Testis (tissue), 3 donors: ENCODE measurements around the gene METTL23. TPM values are rescaled to one million over a fixed set of nuclear protein-coding genes. Genes with fewer than 3 reads are reported as not detected.

Experiments used
- DNase-seq: peaks from one replicate; pipeline ENCODE4 v3.0.0-alpha.2; 2019
- H3K27ac ChIP-seq, 2 donors: fragments of 200-600 bp; sonication (generic); one replicate each; pipeline ENCODE4 v1.5.1; 2019
- H3K27me3 ChIP-seq: fragments of 200-600 bp; sonication (generic); one replicate; pipeline ENCODE4 v1.5.1; 2019
- H3K36me3 ChIP-seq: fragments of 200-600 bp; sonication (generic); one replicate; pipeline ENCODE4 v1.5.1; 2017; ENCODE audit warnings: low read depth; ENCODE audit errors: missing control alignments
- H3K4me1 ChIP-seq: fragments of 200-600 bp; sonication (generic); one replicate; pipeline ENCODE4 v1.5.1; 2019
- H3K4me3 ChIP-seq, 2 donors: fragments of 200-600 bp; sonication (generic); one replicate each; pipeline ENCODE4 v1.5.1; 2017 to 2019
- H3K9me3 ChIP-seq: fragments of 200-600 bp; sonication (generic); one replicate; pipeline ENCODE4 v1.5.1; 2017
- CTCF ChIP-seq, 3 experiments: fragments of 450-650 bp in 2 of 3; fragments of 200-600 bp in 1 of 3; sonication (generic) in 1 of 3; IDR thresholded peaks; one replicate each; pipeline ENCODE4 v1.5.1; 2016 to 2019; ENCODE audit warnings: antibody characterized with exemption in 3 of 3, mild to moderate bottlenecking in 2 of 3, moderate library complexity in 1 of 3
- POLR2A ChIP-seq: fragments of 450-650 bp; IDR thresholded peaks from one replicate; pipeline ENCODE4 v1.6.1; 2017; ENCODE audit warnings: antibody characterized with exemption, mild to moderate bottlenecking, moderate library complexity
- WGBS, 2 donors: methylation state at CpG; one replicate each; pipeline ENCODE4 v1.1.5; 2018; 5-methylcytosine and 5-hydroxymethylcytosine counted together
- intact Hi-C: fragments of 100-400 bp; cut with DNase I; formaldehyde crosslinking; loops from one replicate; pipeline ENCODE4 v1.15.1; 2023; ENCODE audit warnings: low total_unique reads
- polyA plus RNA-seq: library from polyadenylated mRNA; stranded (reverse); fragments of 350-450 nt; fragmentation: Illumina TruSeq; extraction: RNeasy Lipid Tissue Mini Kit (QIAGEN cat#74804); gene quantifications from one replicate; pipeline ENCODE4 v1.2.3, GENCODE V29; 2014; ENCODE audit warnings: low read depth, low replicate concordance; ENCODE audit not compliant: insufficient read depth
- total RNA-seq, 2 donors: library from RNA; depleted of rRNA; stranded (reverse); fragments of >200 nt; gene quantifications; one replicate each; pipeline ENCODE4 v1.2.3, GENCODE V29; 2016

METTL23 gene
- total and polyA plus RNA-seq, 3 donors from 2014 or later = 37.5 to 122 (median 45.3) TPM

DNA sequence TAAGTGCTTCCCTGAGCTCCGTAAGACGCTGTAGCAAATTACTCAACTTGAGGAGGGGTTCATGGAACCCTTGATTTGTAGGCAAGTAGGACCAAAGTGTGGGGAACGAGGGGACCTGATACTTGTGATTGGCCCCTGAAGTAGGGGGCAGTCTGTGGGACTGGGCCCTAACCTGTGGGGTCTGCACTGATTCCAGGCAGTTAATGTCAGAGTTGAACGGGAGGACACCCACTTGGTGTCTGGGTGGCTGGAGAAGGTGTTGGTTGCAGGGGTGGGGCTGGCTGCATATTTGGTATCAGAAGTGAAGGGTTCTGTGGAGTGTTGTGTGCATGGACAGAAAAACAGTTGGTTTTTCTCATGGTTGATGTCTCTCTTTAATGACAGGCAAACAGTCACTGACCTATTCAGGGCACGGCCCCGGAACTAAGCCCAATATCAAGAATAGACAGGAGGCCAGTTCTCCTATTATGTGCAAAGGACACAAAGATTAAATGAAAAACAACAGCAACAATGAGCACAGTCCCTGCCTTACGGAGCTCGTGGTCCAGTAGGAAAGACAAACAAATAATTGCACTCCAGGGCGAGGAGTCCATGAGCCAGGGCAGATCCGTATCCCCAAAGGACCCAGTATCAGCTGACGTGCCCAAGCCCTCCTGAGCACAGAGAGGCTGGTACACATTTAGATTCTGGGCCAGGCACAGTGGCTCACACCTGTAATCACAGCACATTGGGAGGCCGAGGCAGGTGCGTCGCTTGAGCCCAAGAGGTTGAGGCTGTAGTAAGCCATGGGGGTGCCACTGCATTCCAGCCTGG is 35.1 kb upstream of the METTL23 start:
- Histone ChIP-seq H3K4me3 (no peak overlapping the region), H3K9me3 (no peaks in the 10 kb centered on the region), H3K4me1 (peaks cover 79% of the 10 kb centered on the region), H3K27me3 (no peaks in the 10 kb centered on the region), H3K36me3 (no peaks in the 10 kb centered on the region), H3K27ac (peak overlapping the region; percentile 37 to 38)
- no peak for TF ChIP-seq CTCF (IDR thresholded peaks at IDR 0.05)
- no peak for TF ChIP-seq POLR2A
- intact Hi-C loops = no loop called here
- 60 to 62% methylated on average over 14 of the region's 14 CpGs for WGBS, 2 donors
- DNase-seq = no peak

GRCh38 chr17:76695059-76695831 is 31.4 kb upstream of the METTL23 start:
- peaks cover 81% of the 10 kb centered on the region for H3K4me1 ChIP-seq

DNA sequence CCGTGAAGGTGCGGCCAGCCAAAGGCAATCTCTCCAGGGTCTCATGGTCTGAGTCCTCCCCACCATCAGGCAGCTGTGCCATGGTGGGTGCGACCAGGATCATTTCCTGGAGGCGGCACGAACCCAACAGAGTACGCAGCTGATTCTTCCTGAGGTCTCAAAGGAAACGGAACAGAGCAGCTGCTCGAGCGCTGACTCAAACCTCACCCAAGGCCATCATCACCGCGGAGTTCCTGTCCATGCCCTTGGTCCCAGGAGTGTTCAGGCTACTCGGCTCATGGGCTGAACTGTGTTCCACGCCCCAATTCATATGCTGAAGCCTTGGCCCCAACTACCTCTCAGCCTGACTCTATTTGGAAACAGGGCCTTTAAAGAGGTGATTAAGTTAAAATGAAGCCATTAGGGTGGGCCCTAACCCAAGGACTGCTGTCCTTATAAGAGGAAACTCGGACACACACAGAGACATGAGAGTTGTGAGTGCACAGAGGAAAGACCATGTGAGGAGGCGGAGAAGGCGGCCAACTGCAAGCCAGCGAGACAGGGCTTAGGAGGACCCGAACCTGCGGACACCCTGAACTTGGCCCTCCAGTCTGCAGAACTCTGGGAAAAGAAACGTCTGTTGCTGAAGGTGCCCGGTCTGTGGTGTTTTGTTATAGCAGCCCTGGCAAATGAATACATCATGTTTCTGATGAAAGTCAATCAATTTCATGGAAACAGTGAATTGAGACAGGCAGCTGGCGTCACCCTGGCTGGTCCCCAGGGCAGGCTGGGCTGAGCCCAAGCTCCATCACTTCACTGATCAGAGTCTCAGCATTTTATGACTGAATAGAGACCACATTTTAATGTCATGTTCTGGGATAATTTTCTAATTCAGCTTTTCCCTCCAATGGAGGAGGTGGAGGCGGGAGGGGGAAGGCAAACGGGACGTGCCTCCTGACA is 29.6 kb upstream of the METTL23 start:
- no peak overlapping the region for H3K4me3 ChIP-seq
- peak; percentile 67 for DNase-seq

More at GRCh38 chr17:76695059-76695831, 31.4 kb upstream of the METTL23 start:
- intact Hi-C loops = no loop called here
- Histone ChIP-seq H3K27ac (peak overlapping the region; percentile 18 to 87), H3K27me3 (no peaks in the 10 kb centered on the region), H3K36me3 (no peaks in the 10 kb centered on the region), H3K9me3 (no peaks in the 10 kb centered on the region), H3K4me3 (no peak overlapping the region)
- DNase-seq = no peak
- TF ChIP-seq CTCF (IDR thresholded peaks at IDR 0.05) (no peak), POLR2A (no peak)
- 56% methylated on average over 16 of the region's 16 CpGs for WGBS, 2 donors

More for the DNA sequence above, 29.6 kb upstream of the METTL23 start:
- intact Hi-C loops = no loop called here
- Histone ChIP-seq H3K9me3 (no peaks in the 10 kb centered on the region), H3K27me3 (no peaks in the 10 kb centered on the region), H3K36me3 (no peaks in the 10 kb centered on the region), H3K4me1 (peaks cover 83% of the 10 kb centered on the region), H3K27ac (peak overlapping the region; percentile 66 to 87)
- WGBS, 2 donors = 49 to 57% methylated on average over 18 to 25 of the region's 25 CpGs
- TF ChIP-seq CTCF (IDR thresholded peaks at IDR 0.05) = no peak
- TF ChIP-seq POLR2A = no peak
